OCI-LY7 (cell line): Measurements from ENCODE around the gene DNASE1L3. TPM values are rescaled to one million over a fixed set of nuclear protein-coding genes. Genes with fewer than 3 reads are reported as not detected.

Source experiments
- BruUV-seq: library from RNA; stranded (reverse); fragments of 400-500 nt; replicated peaks from 2 replicates; lab custom pipeline; 2021; lab: Mats Ljungman, UMichigan
- CTCF ChIA-PET: fragments of 300-600 bp; sonication (Branson Sonifier 250); formaldehyde crosslinking; loops from one replicate; lab custom pipeline; 2022; ENCODE audit warnings: antibody characterized with exemption; ENCODE audit not compliant: unreplicated experiment; lab: Charles Lee
- POLR2A ChIA-PET: fragments of 300-600 bp; sonication (Branson Sonifier 250); formaldehyde crosslinking; loops from one replicate; lab custom pipeline; 2022; ENCODE audit warnings: antibody characterized with exemption; lab: Charles Lee
- DNase-seq: peaks from one replicate; pipeline ENCODE4 v3.0.0-alpha.2; 2015; ENCODE audit warnings: low spot score
- H2AFZ ChIP-seq: fragments of 200-600 bp; sonication (generic), shearing (Covaris generic); 2 replicates; pipeline ENCODE4 v1.6.1; 2014; ENCODE audit warnings: mild to moderate bottlenecking, antibody characterized with exemption, low read length, moderate library complexity
- H3K27ac ChIP-seq: fragments of 200-600 bp; sonication (generic); 2 replicates; pipeline ENCODE4 v1.5.1; 2014; ENCODE audit warnings: mixed run types, low read depth, mild to moderate bottlenecking, moderate library complexity, low read length, inconsistent platforms; ENCODE audit not compliant: poor library complexity, severe bottlenecking
- H3K36me3 ChIP-seq: fragments of 200-600 bp; sonication (generic); 2 replicates; pipeline ENCODE4 v1.6.1; 2014; ENCODE audit warnings: mild to moderate bottlenecking, antibody characterized with exemption, low read length, moderate library complexity, mixed read lengths; ENCODE audit not compliant: insufficient read depth
- H3K4me1 ChIP-seq: fragments of 200-600 bp; sonication (generic); 2 replicates; pipeline ENCODE4 v1.5.1; 2014; ENCODE audit warnings: mild to moderate bottlenecking, low read length; ENCODE audit not compliant: insufficient read depth, poor library complexity, severe bottlenecking
- H3K4me2 ChIP-seq: fragments of 200-600 bp; sonication (generic); 2 replicates; pipeline ENCODE4 v1.6.1; 2014; ENCODE audit warnings: mild to moderate bottlenecking, low read length
- H3K4me3 ChIP-seq: fragments of 200-600 bp; sonication (generic); 2 replicates; pipeline ENCODE4 v1.5.1; 2014; ENCODE audit warnings: mild to moderate bottlenecking, low read depth, low read length; ENCODE audit not compliant: poor library complexity, severe bottlenecking
- H3K79me2 ChIP-seq: fragments of 200-600 bp; sonication (generic); 2 replicates; pipeline ENCODE4 v1.6.1; 2016; ENCODE audit warnings: low read depth, mild to moderate bottlenecking, low read length, moderate library complexity, mixed read lengths; ENCODE audit not compliant: insufficient read depth
- H3K9me2 ChIP-seq: fragments of 200-600 bp; sonication (generic); 2 replicates; pipeline ENCODE4 v1.6.1; 2016; ENCODE audit warnings: mild to moderate bottlenecking, low read length, mixed read lengths; ENCODE audit not compliant: insufficient read depth
- H3K9me3 ChIP-seq: fragments of 200-600 bp; sonication (generic); 2 replicates; pipeline ENCODE4 v1.6.1; 2014; ENCODE audit warnings: mild to moderate bottlenecking, mixed run types, low read length, mixed read lengths
- H4K20me1 ChIP-seq: fragments of 200-600 bp; sonication (generic); 2 replicates; pipeline ENCODE4 v1.6.1; 2014; ENCODE audit warnings: mild to moderate bottlenecking, antibody characterized with exemption, low read length, moderate library complexity, mixed read lengths; ENCODE audit not compliant: insufficient read depth
- CTCF ChIP-seq: fragments of 200-600 bp; sonication (generic); conservative IDR thresholded peaks from 2 replicates; pipeline ENCODE4 v1.5.1; 2014; ENCODE audit warnings: mild to moderate bottlenecking, antibody characterized with exemption, low read length, moderate library complexity, mixed read lengths
- EZH2phosphoT487 ChIP-seq: fragments of 200-600 bp; sonication (generic); IDR thresholded peaks from 2 replicates; pipeline ENCODE4 v1.6.1; 2018; ENCODE audit warnings: low read depth, borderline replicate concordance, mild to moderate bottlenecking, mixed run types, antibody characterized with exemption, low read length, moderate library complexity, mixed read lengths
- intact Hi-C: fragments of 100-400 bp; cut with micrococcal nuclease; formaldehyde crosslinking; loops from one replicate; pipeline ENCODE4 v1.10.0; 2022; ENCODE audit not compliant: unreplicated experiment
- total RNA-seq, 2 experiments: library from RNA; depleted of rRNA in 1 of 2; stranded (reverse); fragments of >200 nt in 1 of 2; shearing (Covaris generic) in 1 of 2; gene quantifications; 2 replicates each; pipeline ENCODE4 v1.2.3, GENCODE V29; 2014 to 2022

The DNASE1L3 gene
- total RNA-seq, 2 experiments from 2014 or later, result 1.3 TPM; not detected in 1

- intact Hi-C loops, result no loop called here
- Histone ChIP-seq H4K20me1 (no peaks in the 10 kb centered on the region), H3K36me3 (no peaks in the 10 kb centered on the region), H3K4me2 (no peak overlapping the region), H3K4me1 (peaks cover 1% of the 10 kb centered on the region), H3K79me2 (no peaks in the 10 kb centered on the region), H3K4me3 (no peak overlapping the region), H3K9me2 (no peaks in the 10 kb centered on the region), H3K9me3 (peaks cover 6% of the 10 kb centered on the region; the same call in 1 of the 2 replicates), H3K27ac (no peak overlapping the region), H2AFZ (no peak overlapping the region)
- ChIA-PET CTCF (no interaction called here), POLR2A (no interaction called here)
- DNase-seq, result no peak
- no peak for TF ChIP-seq CTCF
- no peak for TF ChIP-seq EZH2phosphoT487
- BruUV-seq, result no TSS peak
Observed at GRCh38 chr3:58191361-58191991, 19.3 kb downstream of the DNASE1L3 start.

- no peaks in the 10 kb centered on the region for H3K4me1 ChIP-seq
- H4K20me1 ChIP-seq, result no peaks in the 10 kb centered on the region
- no peaks in the 10 kb centered on the region for H3K79me2 ChIP-seq
- no peaks in the 10 kb centered on the region for H3K36me3 ChIP-seq
- H3K9me2 ChIP-seq, result no peaks in the 10 kb centered on the region
- TF ChIP-seq CTCF, result no peak
- TF ChIP-seq EZH2phosphoT487, result no peak
- no TSS peak for BruUV-seq
- H3K9me3 ChIP-seq, result peaks cover 3% of the 10 kb centered on the region; the same call in 1 of the 2 replicates
- H3K4me3 ChIP-seq, result no peak overlapping the region
- no peak overlapping the region for H3K27ac ChIP-seq
- POLR2A ChIA-PET, result interaction anchor here (0.6 to 1.4 kb wide), 2 partner anchors 9 to 149 kb away, joined by 3 to 4 read pairs; no protein-coding TSS in a partner anchor
- CTCF ChIA-PET, result interaction anchor here (0.5 to 1.4 kb wide), 2 partner anchors 24 to 28 kb away, joined by 3 read pairs; no protein-coding TSS in a partner anchor
- DNase-seq, result no peak
- H2AFZ ChIP-seq, result no peak overlapping the region
- H3K4me2 ChIP-seq, result no peak overlapping the region
- intact Hi-C loops, result no loop called here
Observed at GRCh38 chr3:58190882-58191281, 19.9 kb downstream of the DNASE1L3 start.

- Histone ChIP-seq H3K79me2 (no peaks in the 10 kb centered on the region), H3K36me3 (no peaks in the 10 kb centered on the region), H3K27ac (no peak overlapping the region), H3K4me2 (no peak overlapping the region), H3K9me3 (no peaks in the 10 kb centered on the region), H4K20me1 (no peaks in the 10 kb centered on the region), H2AFZ (no peak overlapping the region), H3K4me3 (no peak overlapping the region), H3K9me2 (no peaks in the 10 kb centered on the region), H3K4me1 (no peaks in the 10 kb centered on the region)
- no peak for DNase-seq
- intact Hi-C loops, result no loop called here
- CTCF ChIA-PET, result interaction anchor here (0.5 to 1.4 kb wide), 2 partner anchors 25 to 29 kb away, joined by 3 read pairs; no protein-coding TSS in a partner anchor
- no TSS peak for BruUV-seq
- POLR2A ChIA-PET, result interaction anchor here (0.6 to 1.4 kb wide), 2 partner anchors 10 to 148 kb away, joined by 3 to 4 read pairs; no protein-coding TSS in a partner anchor
- TF ChIP-seq CTCF (no peak), EZH2phosphoT487 (no peak)
Observed at GRCh38 chr3:58190291-58190690, 20.5 kb downstream of the DNASE1L3 start.
